GM12872 (cell line): ENCODE data around the gene OR4D9.

Experiments used
- TF ChIP-seq, protein P1 (sequence below): IDR thresholded peaks from 3 replicates; pipeline ENCODE4 v1.5.1; 2011; ENCODE audit warnings: low read depth, mild to moderate bottlenecking, low read length, moderate library complexity; ENCODE audit not compliant: insufficient read depth

The OR4D9 gene

DNA sequence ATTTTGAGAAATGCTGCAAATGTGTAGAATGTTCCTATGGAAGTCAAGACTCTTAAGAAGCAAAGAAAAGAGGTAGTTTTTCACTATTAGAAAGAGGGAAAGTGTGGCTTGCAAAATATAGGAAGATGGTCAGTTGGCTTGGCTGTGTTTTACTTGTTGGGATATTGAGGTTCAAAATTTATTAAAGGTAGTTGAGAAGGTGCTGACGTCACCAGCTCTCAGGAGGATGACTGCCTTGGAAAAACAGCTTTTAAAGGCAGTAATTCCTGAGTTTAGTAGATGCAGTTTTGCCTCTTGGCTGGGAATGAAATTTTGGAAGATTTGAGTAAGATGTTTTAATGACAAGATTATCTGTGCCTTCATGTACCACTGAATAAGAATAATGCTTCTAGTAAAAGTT lies 336 bp downstream of the OR4D9 start:
- TF ChIP-seq, protein P1, sequence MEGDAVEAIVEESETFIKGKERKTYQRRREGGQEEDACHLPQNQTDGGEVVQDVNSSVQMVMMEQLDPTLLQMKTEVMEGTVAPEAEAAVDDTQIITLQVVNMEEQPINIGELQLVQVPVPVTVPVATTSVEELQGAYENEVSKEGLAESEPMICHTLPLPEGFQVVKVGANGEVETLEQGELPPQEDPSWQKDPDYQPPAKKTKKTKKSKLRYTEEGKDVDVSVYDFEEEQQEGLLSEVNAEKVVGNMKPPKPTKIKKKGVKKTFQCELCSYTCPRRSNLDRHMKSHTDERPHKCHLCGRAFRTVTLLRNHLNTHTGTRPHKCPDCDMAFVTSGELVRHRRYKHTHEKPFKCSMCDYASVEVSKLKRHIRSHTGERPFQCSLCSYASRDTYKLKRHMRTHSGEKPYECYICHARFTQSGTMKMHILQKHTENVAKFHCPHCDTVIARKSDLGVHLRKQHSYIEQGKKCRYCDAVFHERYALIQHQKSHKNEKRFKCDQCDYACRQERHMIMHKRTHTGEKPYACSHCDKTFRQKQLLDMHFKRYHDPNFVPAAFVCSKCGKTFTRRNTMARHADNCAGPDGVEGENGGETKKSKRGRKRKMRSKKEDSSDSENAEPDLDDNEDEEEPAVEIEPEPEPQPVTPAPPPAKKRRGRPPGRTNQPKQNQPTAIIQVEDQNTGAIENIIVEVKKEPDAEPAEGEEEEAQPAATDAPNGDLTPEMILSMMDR, result no peak

DNA sequence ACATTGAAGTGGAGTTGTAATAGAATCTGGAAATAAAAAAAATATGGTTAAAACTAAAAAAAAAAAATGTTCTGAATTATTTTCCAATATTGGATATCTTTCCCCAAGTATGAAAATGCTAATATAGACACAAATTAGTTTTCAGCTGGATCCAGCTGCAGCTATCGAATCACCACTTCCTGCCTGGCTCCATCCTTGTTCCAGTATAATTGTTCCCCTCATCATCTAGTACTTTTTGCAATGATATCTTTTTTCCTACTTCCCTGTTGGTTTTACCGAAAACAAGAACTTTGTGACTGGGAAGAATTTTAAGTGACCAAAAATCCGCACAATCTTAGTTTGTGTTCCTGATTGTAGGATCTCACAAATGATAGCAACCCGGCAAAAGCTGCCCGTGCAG lies 9.4 kb downstream of the OR4D9 start:
- TF ChIP-seq, protein P1, result no peak

DNA sequence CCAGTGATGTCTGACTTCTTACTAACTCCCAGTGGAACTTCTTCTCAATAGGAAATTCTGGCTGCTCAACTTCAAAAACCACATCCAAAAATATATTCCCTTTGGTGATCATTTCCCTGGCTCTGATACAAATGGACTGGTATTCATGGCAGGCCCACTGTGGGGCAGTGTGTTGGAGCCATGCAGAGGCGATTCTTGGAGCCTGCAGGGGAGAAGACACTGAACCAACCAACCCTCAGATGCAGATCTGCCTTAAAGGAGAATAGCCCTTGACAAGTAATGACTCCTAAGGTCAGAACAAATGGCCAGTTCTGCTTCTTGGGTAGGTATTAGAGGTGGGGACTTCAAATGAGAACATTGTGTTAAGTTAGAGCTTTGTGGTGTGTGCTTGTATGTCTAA lies 12.2 kb downstream of the OR4D9 start:
- TF ChIP-seq, protein P1, result no peak

DNA sequence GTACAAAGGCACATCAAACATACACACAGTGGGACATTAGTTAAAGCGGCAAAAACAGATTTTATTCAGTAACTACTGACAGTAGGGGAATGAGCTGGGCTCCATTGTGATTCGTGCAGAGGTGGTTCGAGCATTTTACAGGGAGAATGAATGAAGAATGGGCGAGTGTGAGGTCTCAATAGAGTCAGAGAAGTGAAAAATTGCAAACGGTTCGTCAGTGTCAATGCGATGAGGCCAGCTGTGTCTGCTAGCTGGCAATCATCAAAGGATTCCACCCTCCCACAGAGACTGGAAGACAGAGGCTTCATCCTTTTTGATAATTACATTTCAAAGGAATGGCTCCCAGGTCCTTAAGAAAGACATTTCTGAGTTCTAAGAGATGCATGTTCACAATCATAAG lies 17.4 kb downstream of the OR4D9 start:
- TF ChIP-seq, protein P1, result no peak

- TF ChIP-seq, protein P1, result no peak
These were observed 21.3 kb downstream of the OR4D9 start for GRCh38 chr11:59532620-59533019.

DNA sequence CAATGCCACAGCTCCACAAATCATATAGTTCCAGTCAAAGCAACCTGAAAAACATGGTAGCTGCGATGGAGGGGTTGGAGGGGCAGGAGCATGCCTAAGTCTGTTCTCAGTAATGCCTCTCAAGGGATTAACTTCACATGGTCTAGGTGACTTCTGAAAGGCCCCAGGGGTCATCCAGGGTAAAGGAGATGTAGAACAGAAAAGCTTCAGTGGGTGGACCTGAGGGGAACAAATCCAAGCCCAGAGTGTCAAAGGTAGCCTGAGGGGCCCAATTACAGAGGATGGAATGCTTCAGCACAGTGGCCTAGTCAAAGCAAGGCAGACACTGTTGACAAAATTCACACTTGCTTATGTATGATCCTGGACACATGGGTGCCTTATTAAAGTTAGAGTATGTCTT lies 23.3 kb downstream of the OR4D9 start:
- TF ChIP-seq, protein P1, result no peak

DNA sequence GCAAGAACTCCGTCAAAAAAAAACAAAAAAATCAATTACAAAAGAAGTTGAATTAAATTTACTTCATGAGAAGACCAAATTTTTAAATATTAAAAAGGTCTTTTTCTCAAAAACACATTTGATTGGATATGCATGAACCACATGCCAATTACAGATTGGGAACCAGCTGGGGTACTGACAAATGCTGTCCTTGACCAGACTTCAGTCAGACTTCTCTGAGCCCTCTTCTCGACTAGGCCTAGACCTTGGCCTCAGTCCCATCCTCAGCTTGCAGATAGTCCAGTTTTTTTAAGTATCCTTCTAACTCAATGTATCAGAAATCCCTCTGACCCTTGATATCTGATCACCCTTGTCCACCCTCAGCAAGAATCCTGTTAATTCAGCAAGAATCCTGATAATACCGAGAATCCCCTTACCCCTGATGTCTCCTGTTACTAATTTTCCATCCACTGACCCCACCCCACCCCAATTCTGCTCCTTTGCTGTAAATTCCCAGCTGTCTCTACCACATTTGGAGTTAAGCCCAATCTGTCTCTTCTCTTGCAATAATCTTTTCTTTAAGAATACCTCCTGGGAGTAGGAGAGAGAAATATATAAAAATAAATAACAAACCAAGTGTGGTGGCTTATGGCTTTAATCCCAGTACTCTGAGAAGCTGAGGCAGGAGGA lies 30.9 kb downstream of the OR4D9 start:
- TF ChIP-seq, protein P1, result no peak
